Activated T-helper 1 cell treated with anti-CD3 and anti-CD28 coated beads, Interleukin-2, amount 50 U/mL, for 16 hours (primary cell): ENCODE measurements around the gene MICAL3.
A peak's percentile ranks its signal among the peaks of the same experiment; 100 is the strongest.
"Not testable (repeated sequence)": the region's sequence is repeated elsewhere in the genome, so short reads cannot be mapped to it uniquely, and the experiment has no call there.

ENCODE experiments used
- DNase-seq, 2 donors: peaks; one replicate each; pipeline ENCODE4 v3.0.0-alpha.2; 2020; ENCODE audit warnings: low read depth in 1 of 2, low spot score in 1 of 2

The MICAL3 gene

GRCh38 chr22:17770180-17771077 lies 253.9 kb downstream of the MICAL3 start:
- no peak for DNase-seq

- no peak for DNase-seq
Observed at GRCh38 chr22:17769716-17770082, 254.7 kb downstream of the MICAL3 start.

- DNase-seq, result no peak
Observed at GRCh38 chr22:17769013-17769715, 255.2 kb downstream of the MICAL3 start.

- DNase-seq, result no peak
Observed at GRCh38 chr22:17767233-17768065, 256.9 kb downstream of the MICAL3 start.

- DNase-seq, result not testable (repeated sequence)
Observed at GRCh38 chr22:17764852-17765251, 259.5 kb downstream of the MICAL3 start.

- no peak for DNase-seq
Observed at GRCh38 chr22:17764036-17764435, 260.3 kb downstream of the MICAL3 start.

- not testable (repeated sequence) for DNase-seq
Observed at GRCh38 chr22:17763442-17763841, 260.9 kb downstream of the MICAL3 start.

- no peak for DNase-seq
Observed at GRCh38 chr22:17761138-17761488, 263.2 kb downstream of the MICAL3 start.

GRCh38 chr22:17754233-17754925 lies 270.0 kb downstream of the MICAL3 start:
- no peak for DNase-seq

- no peak for DNase-seq
Observed at GRCh38 chr22:17753401-17753989, 270.9 kb downstream of the MICAL3 start.

GRCh38 chr22:17751596-17751995 lies 272.8 kb downstream of the MICAL3 start:
- DNase-seq, result no peak

- DNase-seq, result no peak
Observed at GRCh38 chr22:17749605-17750395, 274.6 kb downstream of the MICAL3 start.

- DNase-seq, result no peak
Observed at GRCh38 chr22:17748555-17749353, 275.6 kb downstream of the MICAL3 start.

GRCh38 chr22:17746916-17747315 lies 277.4 kb downstream of the MICAL3 start:
- DNase-seq, result no peak

- no peak for DNase-seq
Observed at GRCh38 chr22:17744430-17744829, 279.9 kb downstream of the MICAL3 start.

GRCh38 chr22:17743661-17744411 lies 280.5 kb downstream of the MICAL3 start:
- DNase-seq, result no peak

- DNase-seq, result peak; percentile 36 to 49
Observed at GRCh38 chr22:17742527-17742902, 281.8 kb downstream of the MICAL3 start.

- DNase-seq, result no peak
Observed at GRCh38 chr22:17741866-17742526, 282.4 kb downstream of the MICAL3 start.
